HG03135 (cell line): Measurements from ENCODE around the gene AMBRA1.

Source experiments
- ATAC-seq: cut with Tn5 transposase; IDR thresholded peaks from one replicate; pipeline ENCODE4 v1.9.1; 2021; ENCODE audit warnings: mild to moderate bottlenecking, moderate library complexity; ENCODE audit not compliant: unreplicated experiment

AMBRA1 gene

DNA sequence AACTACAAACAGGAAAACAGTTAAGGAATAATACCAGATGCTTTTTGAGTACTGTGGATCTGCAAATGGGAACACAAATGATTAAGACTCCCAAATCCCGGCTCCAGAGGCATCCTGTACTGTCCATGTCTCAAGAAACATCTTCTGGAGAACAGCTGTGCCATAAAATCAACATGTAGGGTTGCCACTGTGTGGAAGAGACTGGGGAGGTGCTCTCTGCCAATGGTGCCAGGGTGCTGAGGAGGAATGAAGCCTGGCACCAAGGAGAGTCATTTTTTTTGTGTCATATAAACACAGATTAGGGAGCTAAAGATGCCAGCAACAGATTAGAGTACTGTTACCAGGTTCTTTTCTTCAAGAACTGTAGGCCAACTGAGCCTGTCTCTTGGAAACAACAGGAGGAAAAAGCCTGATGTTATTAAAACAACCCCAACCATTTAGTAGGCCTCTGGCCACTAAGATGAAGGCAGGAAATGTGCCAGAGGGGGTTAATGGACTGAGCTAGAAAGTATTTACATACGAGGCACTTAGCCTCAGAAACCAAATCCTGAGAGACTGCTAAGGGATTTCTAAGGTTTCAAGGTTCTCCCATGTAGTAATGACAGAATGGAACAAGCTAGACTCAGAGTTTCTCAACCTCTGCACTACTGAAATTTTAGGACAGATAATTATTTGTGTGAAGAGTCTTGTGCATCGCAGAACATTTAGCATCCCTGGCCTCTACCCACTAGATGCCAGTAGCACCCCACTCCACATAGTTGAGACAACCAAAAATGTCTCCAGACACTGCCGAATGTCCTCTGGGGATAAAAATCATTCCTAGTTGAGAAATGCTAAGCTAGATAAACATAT lies 147.7 kb downstream of the AMBRA1 start:
- ATAC-seq: no peak

DNA sequence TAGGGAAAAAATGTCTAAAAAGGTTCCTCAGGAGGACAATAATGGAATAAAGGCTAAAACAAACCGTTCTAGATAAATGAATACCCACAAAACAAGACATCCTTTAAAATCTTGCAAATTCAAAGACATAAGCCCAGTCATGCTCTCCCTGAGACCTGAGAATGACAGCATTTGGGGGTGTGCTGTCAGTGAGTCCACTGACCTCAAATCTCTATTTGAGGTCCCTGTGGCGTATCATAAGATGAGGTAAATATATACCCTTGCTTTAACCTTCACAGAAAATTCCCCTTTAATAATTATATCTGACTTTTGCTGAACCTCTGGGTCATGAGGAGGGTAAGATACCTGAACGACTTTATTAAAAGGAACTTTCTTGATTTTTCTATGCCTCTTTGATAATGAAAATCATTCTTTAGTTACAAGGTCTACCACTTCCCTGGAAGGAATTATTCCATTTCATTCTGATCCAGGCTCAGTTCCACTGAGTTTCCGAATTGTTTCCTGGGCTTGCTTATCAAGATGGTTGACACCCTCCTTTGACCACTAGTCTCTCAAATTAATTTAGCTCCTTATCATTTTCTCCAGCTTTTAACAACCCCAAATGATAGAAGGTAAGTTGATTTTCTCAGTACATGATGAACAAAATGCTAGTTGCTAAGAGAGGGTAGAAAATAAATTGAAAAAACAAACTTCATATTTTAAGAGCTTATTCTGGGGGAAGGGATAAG lies 148.5 kb downstream of the AMBRA1 start:
- no peak for ATAC-seq

DNA sequence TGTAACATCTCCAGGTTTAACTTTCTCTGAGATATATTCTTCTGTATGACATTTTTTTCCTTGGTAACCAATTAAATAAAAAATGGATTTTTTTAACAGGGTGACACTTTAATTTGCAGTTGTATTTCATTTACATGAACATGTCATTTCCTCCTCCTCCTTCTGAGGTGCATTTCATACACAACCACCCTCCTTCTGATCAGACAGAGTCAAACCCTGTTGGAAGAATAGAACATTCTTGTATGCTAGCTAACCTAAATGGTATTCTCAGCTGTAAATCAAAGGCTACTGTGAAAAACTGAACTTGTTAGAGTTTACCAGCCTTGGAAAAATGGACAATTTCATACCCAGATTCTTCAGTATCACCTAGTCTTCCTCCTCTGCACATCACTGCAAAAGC lies 149.5 kb downstream of the AMBRA1 start:
- ATAC-seq: no peak

DNA sequence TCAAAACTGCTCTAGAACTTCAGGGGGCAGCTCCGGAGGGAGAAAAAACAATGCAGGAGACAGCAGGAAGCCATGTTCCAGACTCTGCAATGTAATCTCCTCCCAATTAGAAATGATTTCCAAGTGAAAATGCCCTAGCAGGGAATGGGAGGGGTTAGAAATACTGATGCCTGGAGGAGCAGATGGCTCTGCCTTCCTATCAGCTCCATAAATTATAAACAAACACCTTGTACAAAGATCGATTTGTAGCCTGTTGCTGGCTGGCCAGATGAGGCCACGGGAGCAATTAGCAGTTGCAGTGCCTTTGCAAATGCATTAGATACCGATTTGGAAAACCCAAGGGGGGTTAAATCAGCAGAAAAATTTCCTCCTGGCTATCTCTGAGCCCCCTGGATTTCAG lies 155.6 kb downstream of the AMBRA1 start:
- no peak for ATAC-seq

DNA sequence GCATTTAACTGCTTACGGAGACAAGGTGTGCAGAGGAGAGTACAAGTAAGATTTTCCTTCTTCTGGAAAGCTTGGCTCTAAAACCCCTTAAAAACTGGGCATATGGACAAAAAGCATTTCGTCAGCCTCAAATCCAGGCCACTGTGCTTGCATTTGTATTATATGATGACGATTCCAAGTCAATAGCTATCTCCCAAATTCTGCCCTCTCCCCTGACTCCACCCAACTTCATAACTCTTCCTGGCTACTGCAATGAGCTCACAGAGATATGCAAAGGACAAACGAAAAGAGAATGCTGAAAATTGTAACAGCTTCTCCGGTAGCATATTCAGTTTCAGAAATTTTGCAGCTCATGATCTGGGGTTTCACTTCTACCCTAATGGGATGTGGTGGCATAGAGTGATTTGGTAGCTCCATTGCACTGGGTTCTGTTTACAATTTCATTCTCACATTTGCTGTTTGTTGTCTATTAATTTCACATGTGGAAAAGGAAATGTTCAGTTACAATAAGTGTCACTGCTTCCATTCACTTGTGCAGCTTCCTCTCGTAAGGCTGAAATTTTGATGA lies 156.6 kb downstream of the AMBRA1 start:
- ATAC-seq: no peak

DNA sequence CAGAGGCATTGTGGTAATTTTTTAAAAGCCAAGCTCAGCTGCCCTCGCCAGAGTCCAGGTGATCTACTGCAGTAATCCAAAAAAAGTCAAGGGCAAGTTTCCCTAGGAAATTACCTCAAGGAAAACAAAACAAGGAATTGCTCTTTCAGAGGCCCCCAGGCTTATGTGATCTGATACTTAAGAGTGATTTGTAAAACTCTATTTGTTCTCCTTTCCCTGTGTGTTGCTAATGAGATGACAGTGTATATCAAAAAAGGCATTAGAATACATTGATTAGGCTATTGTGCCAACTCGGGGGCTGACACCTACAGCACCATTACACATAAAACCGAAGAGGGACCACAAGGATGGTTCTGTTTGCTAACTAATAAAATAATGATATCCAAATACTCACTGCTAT lies 157.7 kb downstream of the AMBRA1 start:
- ATAC-seq: no peak

DNA sequence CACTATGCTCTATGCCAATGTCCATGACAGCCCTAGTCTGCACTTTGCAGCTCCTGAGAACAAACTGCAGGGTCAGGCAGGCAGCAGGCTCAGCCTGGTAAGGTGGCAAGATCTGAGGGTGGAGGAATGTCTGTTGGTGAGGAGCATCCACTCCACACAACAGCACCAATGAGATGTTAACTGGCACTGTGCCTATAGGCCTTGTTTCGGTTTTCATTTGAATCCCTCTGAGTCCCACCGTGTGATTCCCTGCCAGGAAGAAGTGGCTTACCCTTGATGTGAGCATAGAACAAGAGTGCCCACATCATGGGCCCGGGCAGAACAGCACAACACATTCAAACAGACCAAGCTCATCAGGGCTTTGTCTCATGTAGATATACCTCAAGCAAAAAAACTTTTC lies 158.1 kb downstream of the AMBRA1 start:
- no peak for ATAC-seq

DNA sequence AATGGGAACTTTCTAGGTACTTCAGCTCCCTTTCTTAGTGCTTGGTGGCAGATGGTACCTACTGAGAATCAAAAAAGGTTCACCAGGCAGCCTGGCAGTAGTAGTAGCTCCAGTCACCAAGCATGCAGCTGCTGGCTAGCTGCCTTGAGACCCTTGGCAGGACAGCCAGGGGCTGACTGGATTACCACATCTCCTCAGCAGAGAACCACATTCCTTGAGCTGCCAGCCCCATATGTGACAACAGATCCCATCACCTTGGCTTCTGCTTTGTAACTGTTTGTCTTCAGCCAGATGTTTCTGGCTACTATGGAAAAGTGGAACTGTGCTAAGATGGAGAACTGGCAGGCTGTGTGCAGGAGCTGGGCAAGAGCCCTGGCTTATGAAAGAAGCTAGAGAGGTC lies 162.6 kb downstream of the AMBRA1 start:
- no peak for ATAC-seq

DNA sequence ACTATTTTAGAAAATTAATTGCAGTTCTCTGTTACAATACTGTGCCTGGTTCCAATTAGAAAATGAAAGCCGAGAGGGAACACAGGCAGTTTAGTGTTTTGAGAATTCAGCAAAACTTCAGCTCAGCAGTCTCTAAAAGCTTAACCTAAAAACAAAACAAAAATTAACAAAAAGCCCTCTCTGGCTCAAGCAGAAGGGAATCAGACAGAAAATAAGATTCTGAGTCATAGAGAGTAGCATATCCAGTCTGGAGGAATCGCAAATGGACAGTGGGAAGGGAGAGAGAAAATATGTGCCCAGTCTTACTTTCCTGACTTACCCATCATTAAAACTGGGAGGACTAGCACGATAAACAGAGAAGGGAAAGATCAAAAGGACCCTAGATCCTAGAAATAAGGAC lies 164.1 kb downstream of the AMBRA1 start:
- ATAC-seq: no peak

DNA sequence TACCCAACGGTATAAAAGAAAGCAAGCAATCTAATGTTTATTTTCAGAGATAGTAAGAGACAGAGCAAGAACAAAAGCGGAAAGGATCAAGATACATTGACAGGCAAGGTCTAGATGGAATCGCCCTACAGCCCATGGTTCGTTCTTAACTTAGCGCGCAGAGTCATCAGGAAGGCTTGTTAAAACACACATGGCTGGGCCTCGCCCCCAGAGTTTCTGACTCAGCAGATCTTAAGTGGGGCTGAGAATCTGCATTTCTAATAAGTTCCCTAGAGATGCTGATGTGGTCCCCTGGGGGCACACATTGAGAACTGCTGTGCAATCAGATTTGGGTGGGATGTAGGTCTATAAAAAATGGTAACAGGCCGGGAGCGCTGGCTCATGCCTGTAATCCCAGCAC lies 166.5 kb downstream of the AMBRA1 start:
- ATAC-seq: no peak

DNA sequence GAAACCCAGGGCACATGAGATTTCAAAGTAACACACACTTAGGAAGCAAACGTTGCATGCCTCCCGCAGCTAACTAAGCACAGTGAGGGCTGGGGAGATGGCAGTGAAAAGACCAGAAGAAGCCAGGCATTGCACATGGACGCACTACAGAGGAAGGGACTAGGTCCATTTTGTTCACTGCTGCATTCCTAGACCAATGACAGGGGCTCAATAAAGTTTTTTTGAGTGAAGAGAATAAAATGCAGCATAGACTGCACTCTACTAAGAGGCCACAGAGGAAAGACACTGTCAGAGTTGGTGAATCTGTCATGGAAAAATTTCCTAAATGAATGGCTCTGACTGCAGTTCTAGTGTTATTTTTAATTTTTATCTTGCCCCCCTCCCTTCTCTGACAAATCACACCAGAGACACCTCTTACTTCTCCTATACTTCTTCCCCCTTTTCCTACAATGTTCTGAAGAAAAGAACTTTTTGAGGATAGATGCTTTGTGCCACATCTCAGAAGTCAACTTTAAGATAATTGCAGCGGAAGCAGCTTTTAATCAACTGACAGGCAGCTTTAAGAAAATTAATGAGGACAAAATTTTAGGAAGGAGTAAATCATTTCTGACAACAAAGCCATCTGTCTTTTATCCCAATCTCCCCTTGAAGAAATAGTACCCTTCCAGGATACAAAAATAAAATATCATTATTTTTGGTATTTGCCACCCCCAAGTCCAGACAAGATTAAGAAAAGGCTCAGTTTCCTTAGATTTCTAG lies 167.4 kb downstream of the AMBRA1 start:
- ATAC-seq: no peak

DNA sequence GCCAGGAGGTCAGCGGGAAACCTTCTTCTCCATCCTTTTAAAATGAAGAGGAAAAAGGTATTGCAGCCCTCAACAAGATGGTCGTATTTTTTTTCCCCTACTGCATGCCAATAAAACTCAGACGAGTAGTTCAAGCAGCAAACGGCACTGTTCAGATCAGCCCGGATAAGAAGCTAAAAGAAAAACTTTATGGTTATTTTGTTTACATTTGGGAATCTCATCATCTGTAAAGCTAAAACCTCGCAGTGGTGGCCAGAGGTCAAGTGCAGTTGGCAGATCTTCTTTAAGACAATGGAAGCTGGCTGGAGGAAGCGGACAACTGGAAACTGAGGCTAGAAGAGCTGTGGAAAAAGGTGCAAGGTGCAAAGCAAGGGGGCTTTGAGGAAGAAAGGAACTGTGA lies 171.2 kb downstream of the AMBRA1 start:
- no peak for ATAC-seq

DNA sequence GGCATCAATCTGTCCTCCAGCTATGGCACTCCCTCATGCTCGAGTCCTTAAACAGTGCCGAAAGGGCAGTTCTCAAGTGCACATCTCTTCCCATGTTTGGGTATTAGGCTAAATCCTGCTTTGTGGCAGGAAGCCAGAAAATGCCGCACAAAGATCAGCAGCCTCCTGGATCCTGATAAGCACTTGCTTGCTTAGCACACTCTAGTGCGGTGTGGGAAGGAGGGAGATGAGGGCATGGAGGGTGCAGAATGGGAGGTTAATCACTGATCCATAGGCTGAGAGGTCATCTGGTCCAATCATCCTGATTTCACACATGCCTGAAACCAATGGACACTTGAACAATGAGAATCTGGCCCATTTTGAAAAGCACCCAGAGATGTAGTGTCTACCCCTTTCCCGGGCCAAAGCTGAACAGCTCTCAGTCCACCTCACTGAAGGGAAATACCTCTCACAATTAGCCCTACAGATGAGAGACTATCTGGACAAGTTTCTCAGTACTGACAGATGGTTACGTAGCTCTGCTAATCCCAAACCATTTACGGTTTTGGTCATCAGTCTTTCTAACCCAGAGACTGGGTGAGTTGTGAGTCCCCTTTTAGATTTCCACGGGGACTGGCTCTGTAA lies 172.5 kb downstream of the AMBRA1 start:
- no peak for ATAC-seq

DNA sequence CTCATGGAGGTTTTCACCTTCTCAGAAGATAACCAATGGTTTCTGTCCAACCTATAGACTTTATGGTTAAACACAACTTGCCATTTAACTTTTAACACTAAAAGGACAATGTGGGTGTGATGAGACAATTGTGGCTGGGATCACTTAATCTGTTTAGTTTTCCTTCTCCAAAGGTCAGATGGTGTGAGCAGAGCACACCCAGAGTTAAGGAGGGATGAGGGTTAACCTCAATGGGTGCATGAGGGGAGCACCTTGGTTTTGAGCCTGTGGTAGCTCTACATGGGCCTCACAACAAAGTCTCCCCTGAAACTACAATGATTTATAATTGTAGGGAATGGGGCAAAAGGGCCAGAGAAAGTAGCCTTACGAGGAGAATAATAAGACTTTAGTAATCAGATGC lies 173.3 kb downstream of the AMBRA1 start:
- ATAC-seq: no peak

DNA sequence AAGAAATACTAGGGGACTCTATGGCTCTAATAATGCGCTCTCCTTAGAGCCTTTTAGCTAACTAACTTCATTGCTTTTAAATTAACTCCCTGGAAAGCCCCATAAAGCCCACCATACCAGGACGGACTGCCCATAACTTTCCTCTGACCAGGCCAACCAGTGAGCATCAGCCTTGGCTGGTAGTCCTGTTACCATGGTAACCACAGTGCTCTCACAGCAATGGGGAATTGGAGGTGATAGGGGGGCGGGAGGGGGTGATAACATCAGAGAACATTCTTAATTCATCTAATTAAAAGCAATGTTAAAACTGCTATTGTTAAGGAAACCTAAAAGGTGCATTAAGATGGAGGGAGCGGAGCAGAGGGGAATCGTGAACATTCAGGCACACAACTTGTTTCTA lies 175.1 kb downstream of the AMBRA1 start:
- no peak for ATAC-seq

DNA sequence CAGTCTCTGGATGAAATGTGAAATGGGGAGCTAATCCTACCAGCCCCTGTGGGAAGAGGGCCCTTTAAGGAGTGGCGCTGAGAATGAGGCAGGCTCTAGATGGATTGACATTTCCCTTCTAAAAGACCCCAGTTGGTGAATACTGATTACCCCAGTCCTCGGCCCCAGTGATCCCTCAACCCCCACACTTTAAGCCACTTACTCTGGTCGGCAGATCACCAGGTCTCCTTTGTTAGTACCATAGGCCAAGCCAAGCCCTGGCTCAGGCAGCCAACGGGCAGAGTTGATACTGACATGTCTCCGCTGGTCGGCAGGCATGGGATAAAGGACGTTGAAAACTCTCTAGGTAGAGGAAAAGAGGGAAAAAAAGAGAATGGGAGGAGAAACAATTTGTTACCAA lies 176.1 kb downstream of the AMBRA1 start:
- no peak for ATAC-seq

DNA sequence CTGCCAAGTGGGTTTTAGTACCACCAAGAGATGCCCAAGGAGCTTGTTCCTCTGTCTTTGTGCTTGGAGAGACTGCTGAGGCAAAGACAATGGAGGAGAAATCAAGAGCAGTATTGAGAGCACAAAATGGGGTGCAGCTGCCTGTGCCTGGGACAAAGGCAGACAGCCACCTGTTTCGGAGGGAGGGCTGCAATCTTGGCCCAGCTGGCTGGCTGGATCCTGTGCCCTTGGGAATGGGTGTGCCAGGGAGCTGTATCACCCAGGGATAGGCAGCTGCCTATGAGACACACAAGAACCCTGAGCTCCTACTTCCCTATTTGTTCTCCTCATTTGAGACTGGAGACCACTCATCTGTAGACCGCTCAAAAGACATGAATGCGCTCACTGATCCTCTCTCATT lies 178.9 kb downstream of the AMBRA1 start:
- no peak for ATAC-seq

DNA sequence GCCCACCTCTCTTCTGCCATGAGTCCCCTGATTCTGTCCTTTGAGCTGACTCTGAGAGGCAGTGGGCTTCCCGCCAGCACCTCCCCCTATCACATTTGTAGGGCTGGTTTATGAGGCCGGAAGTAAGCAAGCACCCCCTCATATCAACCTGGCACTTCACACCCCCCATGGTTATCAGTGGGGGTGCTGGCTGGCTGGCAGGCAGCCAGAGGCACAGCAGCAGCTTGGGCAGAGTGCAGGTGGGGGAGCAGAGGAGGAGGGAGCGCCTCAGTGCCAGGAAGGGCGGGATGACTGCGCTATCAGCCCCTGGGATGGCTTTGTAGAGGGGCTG lies 179.4 kb downstream of the AMBRA1 start:
- ATAC-seq: no peak

DNA sequence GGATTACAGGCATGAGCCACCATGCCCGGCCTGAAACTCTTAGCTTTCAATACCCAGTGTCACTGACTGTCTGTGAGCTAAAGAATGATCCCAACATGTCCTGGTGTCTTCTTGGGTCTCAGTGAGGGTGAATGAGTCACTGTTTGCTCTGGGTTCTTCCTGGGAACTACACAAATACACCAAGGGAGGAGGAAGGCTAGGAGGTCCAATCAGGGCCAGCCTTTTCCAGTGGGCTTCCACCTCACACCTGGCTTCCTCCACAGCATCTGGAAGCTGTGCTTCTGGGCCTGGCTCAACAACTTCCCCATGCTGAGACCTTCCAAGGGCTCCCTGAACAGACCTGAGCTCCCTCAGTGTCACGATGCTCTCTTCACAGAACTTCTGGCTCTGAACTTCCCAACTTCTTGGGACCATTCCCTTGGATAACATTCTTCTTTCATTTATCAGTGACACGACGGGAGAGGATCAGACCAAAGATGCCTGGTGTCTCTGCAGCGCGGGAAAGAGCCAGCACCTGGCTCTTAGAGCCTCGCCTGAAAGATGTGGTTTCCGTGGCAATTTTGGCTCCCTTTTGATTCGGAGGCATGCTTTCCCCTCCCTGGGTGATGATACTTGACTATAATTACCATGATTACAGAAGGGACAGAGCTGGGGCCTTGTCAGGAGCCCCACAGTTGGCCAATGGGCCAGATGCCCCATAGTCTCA lies 179.9 kb downstream of the AMBRA1 start:
- no peak for ATAC-seq

DNA sequence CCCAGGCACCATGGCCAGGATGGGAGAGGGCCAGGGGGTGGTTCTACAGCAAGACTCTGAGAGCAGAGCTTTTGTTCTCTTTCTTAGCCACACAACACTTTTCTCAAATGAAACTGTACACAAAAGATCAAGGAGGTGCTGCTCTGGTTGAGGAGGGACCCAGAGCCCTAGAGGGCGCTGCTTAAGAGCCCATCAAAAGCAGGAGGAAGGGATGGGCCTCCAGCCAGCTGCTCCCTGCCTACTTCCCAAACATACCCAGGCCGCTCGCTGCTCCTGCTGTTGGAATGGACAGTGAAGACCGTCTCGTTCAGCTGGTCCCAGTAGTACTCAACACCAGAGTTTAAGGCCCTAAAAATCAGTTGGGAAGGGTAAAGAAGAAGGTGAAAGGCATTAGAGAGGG lies 183.8 kb downstream of the AMBRA1 start:
- ATAC-seq: no peak
